Thymus (tissue), 11 donors: ENCODE measurements around the gene NPIPB6. TPM values are rescaled to one million over a fixed set of nuclear protein-coding genes. Genes with fewer than 3 reads are reported as not detected.
A peak's percentile ranks its signal among the peaks of the same experiment; 100 is the strongest.

ENCODE experiments used
- DNase-seq, 9 donors: peaks; one replicate each; pipeline ENCODE4 v3.0.0-alpha.2; 2013; ENCODE audit warnings: low spot score in 9 of 9, low read depth in 6 of 9, missing footprints in 1 of 9
- H3K27ac ChIP-seq, 2 donors: one replicate each; pipeline ENCODE4 v1.5.1; 2013; ENCODE audit warnings: control low read depth in 1 of 2, low read depth in 1 of 2, low read length in 1 of 2, mild to moderate bottlenecking in 1 of 2, moderate library complexity in 1 of 2
- H3K27me3 ChIP-seq, 2 donors: one replicate each; pipeline ENCODE4 v1.5.1; 2013; ENCODE audit warnings: low read length in 1 of 2; ENCODE audit not compliant: control insufficient read depth in 2 of 2, insufficient read depth in 1 of 2
- H3K36me3 ChIP-seq, 2 donors: one replicate each; pipeline ENCODE4 v1.5.1; 2013; ENCODE audit warnings: low read length in 1 of 2, mild to moderate bottlenecking in 1 of 2, moderate library complexity in 1 of 2; ENCODE audit not compliant: control insufficient read depth in 2 of 2, insufficient read depth in 2 of 2
- H3K4me1 ChIP-seq, 2 donors: one replicate each; pipeline ENCODE4 v1.5.1; 2013; ENCODE audit warnings: low read length in 2 of 2; ENCODE audit not compliant: control insufficient read depth in 2 of 2, insufficient read depth in 2 of 2
- H3K4me3 ChIP-seq, 2 donors: one replicate each; pipeline ENCODE4 v1.5.1; 2013; ENCODE audit warnings: low read length in 2 of 2, control low read depth in 1 of 2, mild to moderate bottlenecking in 1 of 2
- H3K9me3 ChIP-seq, 2 donors: one replicate each; pipeline ENCODE4 v1.5.1; 2013; ENCODE audit warnings: low read length in 1 of 2, mild to moderate bottlenecking in 1 of 2; ENCODE audit not compliant: control insufficient read depth in 2 of 2, insufficient read depth in 1 of 2
- WGBS: extraction: QIAGEN DNeasy Blood & Tissue Kit; methylation state at CpG from one replicate; pipeline ENCODE4 v1.1.7; 2013; 5-methylcytosine and 5-hydroxymethylcytosine counted together
- polyA plus RNA-seq: library from polyadenylated mRNA; stranded (reverse); fragments of 200-250 nt; gene quantifications from one replicate; pipeline ENCODE4 v1.2.3, GENCODE V29; 2013
- total RNA-seq: library from RNA; stranded (reverse); fragments of 120-200 nt; gene quantifications from one replicate; pipeline ENCODE4 v1.2.4, GENCODE V29; 2013
- donor health status: healthy.

The NPIPB6 gene
- total and polyA plus RNA-seq, 2 donors: 0.66 to 2.6 TPM

- H3K27ac ChIP-seq: no peak overlapping the region
- peaks cover 6 to 14% of the 10 kb centered on the region in 2 donors for H3K4me1 ChIP-seq
- no peaks in the 10 kb centered on the region for H3K27me3 ChIP-seq
- peaks cover 10 to 30% of the 10 kb centered on the region in 2 donors for H3K36me3 ChIP-seq
- H3K4me3 ChIP-seq: no peak overlapping the region
- 94% methylated on average over 8 of the region's 8 CpGs for WGBS
- no peaks in the 10 kb centered on the region for H3K9me3 ChIP-seq
- DNase-seq: peak in 2 of 9 donors; percentile 35 to 46
Measured at GRCh38 chr16:28304214-28304613, 59.1 kb downstream of the NPIPB6 start.

- Histone ChIP-seq H3K27me3 (no peaks in the 10 kb centered on the region), H3K4me3 (no peak overlapping the region), H3K9me3 (no peaks in the 10 kb centered on the region), H3K4me1 (peaks cover 10 to 13% of the 10 kb centered on the region in 2 donors), H3K27ac (no peak overlapping the region), H3K36me3 (peaks cover 18 to 30% of the 10 kb centered on the region in 2 donors)
- no peak for DNase-seq
Measured at GRCh38 chr16:28303132-28303531, 60.2 kb downstream of the NPIPB6 start.

- H3K36me3 ChIP-seq: peaks cover 18 to 30% of the 10 kb centered on the region in 2 donors
- WGBS: over 99% methylated on average over 2 of the region's 2 CpGs
- no peak overlapping the region for H3K27ac ChIP-seq
- H3K27me3 ChIP-seq: no peaks in the 10 kb centered on the region
- DNase-seq: no peak
- peaks cover 23 to 26% of the 10 kb centered on the region in 2 donors for H3K4me1 ChIP-seq
- H3K9me3 ChIP-seq: no peaks in the 10 kb centered on the region
- no peak overlapping the region for H3K4me3 ChIP-seq
Measured at GRCh38 chr16:28301620-28302019, 61.7 kb downstream of the NPIPB6 start.

GRCh38 chr16:28301154-28301553, 62.2 kb downstream of the NPIPB6 start:
- peaks cover 18 to 30% of the 10 kb centered on the region in 2 donors for H3K36me3 ChIP-seq
- H3K27ac ChIP-seq: no peak overlapping the region
- no peak overlapping the region for H3K4me3 ChIP-seq
- H3K27me3 ChIP-seq: no peaks in the 10 kb centered on the region
- no peaks in the 10 kb centered on the region for H3K9me3 ChIP-seq
- DNase-seq: no peak
- WGBS: 87% methylated on average over 6 of the region's 6 CpGs
- H3K4me1 ChIP-seq: peaks cover 23 to 29% of the 10 kb centered on the region in 2 donors

GRCh38 chr16:28300327-28300726, 63.0 kb downstream of the NPIPB6 start:
- 97% methylated on average over 5 of the region's 5 CpGs for WGBS
- H3K9me3 ChIP-seq: no peaks in the 10 kb centered on the region
- no peak for DNase-seq
- no peaks in the 10 kb centered on the region for H3K27me3 ChIP-seq
- H3K36me3 ChIP-seq: peaks cover 18 to 30% of the 10 kb centered on the region in 2 donors
- H3K4me3 ChIP-seq: no peak overlapping the region
- H3K4me1 ChIP-seq: peaks cover 28 to 32% of the 10 kb centered on the region in 2 donors
- H3K27ac ChIP-seq: no peak overlapping the region

GRCh38 chr16:28298511-28298878, 64.8 kb downstream of the NPIPB6 start:
- WGBS: 93% methylated on average over 4 of the region's 4 CpGs
- H3K9me3 ChIP-seq: no peaks in the 10 kb centered on the region
- H3K36me3 ChIP-seq: peaks cover 18 to 26% of the 10 kb centered on the region in 2 donors
- H3K4me3 ChIP-seq: no peak overlapping the region
- no peak overlapping the region for H3K27ac ChIP-seq
- peaks cover 0 to 17% of the 10 kb centered on the region in 2 donors for H3K27me3 ChIP-seq
- H3K4me1 ChIP-seq: peaks cover 45 to 50% of the 10 kb centered on the region in 2 donors
- DNase-seq: no peak

- Histone ChIP-seq H3K27ac (no peak overlapping the region), H3K27me3 (peaks cover 0 to 21% of the 10 kb centered on the region in 2 donors), H3K9me3 (no peaks in the 10 kb centered on the region), H3K36me3 (peaks cover 18 to 23% of the 10 kb centered on the region in 2 donors), H3K4me1 (peaks cover 45 to 53% of the 10 kb centered on the region in 2 donors), H3K4me3 (no peak overlapping the region)
- peak in 1 of 9 donors; percentile 63 for DNase-seq
- 54% methylated on average over 11 of the region's 11 CpGs for WGBS
Measured at GRCh38 chr16:28297784-28298510, 65.4 kb downstream of the NPIPB6 start.

GRCh38 chr16:28297308-28297707, 66.0 kb downstream of the NPIPB6 start:
- Histone ChIP-seq H3K9me3 (no peaks in the 10 kb centered on the region), H3K4me1 (peaks cover 45 to 56% of the 10 kb centered on the region in 2 donors), H3K27ac (peak overlapping the region in 1 of 2 donors; percentile 54), H3K36me3 (peaks cover 18 to 21% of the 10 kb centered on the region in 2 donors), H3K27me3 (peaks cover 0 to 26% of the 10 kb centered on the region in 2 donors), H3K4me3 (no peak overlapping the region)
- WGBS: 31% methylated on average over 2 of the region's 2 CpGs
- DNase-seq: no peak

- peaks cover 48 to 63% of the 10 kb centered on the region in 2 donors for H3K4me1 ChIP-seq
- peaks cover 11 to 12% of the 10 kb centered on the region in 2 donors for H3K36me3 ChIP-seq
- no peak overlapping the region for H3K27ac ChIP-seq
- WGBS: 90% methylated on average over 11 of the region's 11 CpGs
- no peaks in the 10 kb centered on the region for H3K9me3 ChIP-seq
- no peak overlapping the region for H3K4me3 ChIP-seq
- H3K27me3 ChIP-seq: peaks cover 0 to 26% of the 10 kb centered on the region in 2 donors
- DNase-seq: no peak
Measured at GRCh38 chr16:28295276-28295675, 68.0 kb downstream of the NPIPB6 start.
